HCT116 (cell line): ENCODE results near the gene PPP3R1. TPM values are rescaled to one million over a fixed set of nuclear protein-coding genes. Genes with fewer than 3 reads are reported as not detected.
A peak's percentile ranks its signal among the peaks of the same experiment; 100 is the strongest.

Source experiments
- ATAC-seq: fragments of 200-7000 bp; cut with Tn5 transposase; 2 replicates; pipeline ENCODE4 v1.9.1; 2020; ENCODE audit warnings: mild to moderate bottlenecking, moderate library complexity
- BruUV-seq: library from RNA; stranded (reverse); fragments of 400-500 nt; replicated peaks from 2 replicates; lab custom pipeline; 2021; lab: Mats Ljungman, UMichigan
- CTCF ChIA-PET: fragments of 300-600 bp; sonication (Branson Sonifier 250); formaldehyde crosslinking; loops from one replicate; lab custom pipeline; 2021; ENCODE audit warnings: antibody characterized with exemption; lab: Charles Lee
- POLR2A ChIA-PET: fragments of 300-600, 350-600 bp; sonication (Branson Sonifier 250); formaldehyde crosslinking; loops from one replicate; lab custom pipeline; 2021; ENCODE audit warnings: antibody characterized with exemption; lab: Charles Lee
- RAD21 ChIA-PET, 2 experiments: fragments of 300-600 bp; sonication (Branson Sonifier 250); formaldehyde crosslinking; loops; one replicate each; lab custom pipeline; 2023; ENCODE audit warnings: low total read pairs in 2 of 2; ENCODE audit not compliant: uncharacterized antibody in 2 of 2, unreplicated experiment in 2 of 2, low non-redundant PET in 1 of 2; lab: Charles Lee
- DNase-seq: peaks from one replicate; pipeline ENCODE4 v3.0.0-alpha.2; 2010; ENCODE audit warnings: low read depth, low spot score
- H2AFZ ChIP-seq: fragments of 200-600 bp; shearing (Covaris generic), sonication (generic); 2 replicates; pipeline ENCODE4 v1.6.1; 2017; ENCODE audit warnings: low read depth, mixed run types, mixed read lengths, antibody characterized with exemption, low read length; ENCODE audit not compliant: poor library complexity, severe bottlenecking
- H3K27ac ChIP-seq: 2 replicates; pipeline ENCODE4 v1.5.1; 2012; ENCODE audit warnings: low read depth, low read length
- H3K27me3 ChIP-seq: fragments of 200-600 bp; sonication (generic); 2 replicates; pipeline ENCODE4 v1.6.1; 2016; ENCODE audit warnings: mixed run types, low read length, mixed read lengths; ENCODE audit not compliant: insufficient read depth
- H3K36me3 ChIP-seq, 2 experiments: fragments of 200-500 bp in 1 of 2; fragments of 200-600 bp in 1 of 2; sonication (Bioruptor generic) in 1 of 2; sonication (generic) in 1 of 2; 2 replicates each; pipeline versions ENCODE4 v1.5.1 to v1.6.1; 2014 to 2016; ENCODE audit warnings: low read length in 2 of 2, inconsistent platforms in 1 of 2, mixed read lengths in 1 of 2, mixed run types in 1 of 2; ENCODE audit not compliant: insufficient read depth in 2 of 2, control insufficient read depth in 1 of 2
- H3K4me1 ChIP-seq, 2 experiments: fragments of 200-600 bp in 1 of 2; sonication (generic) in 1 of 2; 2 replicates each; pipeline versions ENCODE4 v1.5.1 to v1.6.1; 2012 to 2017; ENCODE audit warnings: low read length in 2 of 2, inconsistent platforms in 1 of 2, mild to moderate bottlenecking in 1 of 2, mixed read lengths in 1 of 2, mixed run types in 1 of 2, moderate library complexity in 1 of 2; ENCODE audit not compliant: insufficient read depth in 2 of 2, control insufficient read depth in 1 of 2
- H3K4me2 ChIP-seq: fragments of 200-600 bp; sonication (generic); 2 replicates; pipeline ENCODE4 v1.6.1; 2017; ENCODE audit warnings: mixed run types, low read length, mixed read lengths
- H3K4me3 ChIP-seq, 2 experiments: fragments of 200-600 bp in 1 of 2; sonication (generic) in 1 of 2; replicated peaks in 1 of 2; 2 replicates each; pipeline ENCODE4 v1.5.1; 2011 to 2016; ENCODE audit warnings: low read length in 2 of 2, control low read depth in 1 of 2, low read depth in 1 of 2, mild to moderate bottlenecking in 1 of 2, mixed read lengths in 1 of 2, mixed run types in 1 of 2
- H3K79me2 ChIP-seq: fragments of 200-600 bp; sonication (generic); 2 replicates; pipeline ENCODE4 v1.6.1; 2017; ENCODE audit warnings: mild to moderate bottlenecking, mixed run types, low read length, moderate library complexity, mixed read lengths; ENCODE audit not compliant: insufficient read depth
- H3K9ac ChIP-seq: fragments of 200-600 bp; sonication (generic); 2 replicates; pipeline ENCODE4 v1.6.1; 2016; ENCODE audit warnings: low read length, mixed read lengths
- H3K9me2 ChIP-seq: fragments of 200-600 bp; sonication (generic), shearing (Covaris generic); 2 replicates; pipeline ENCODE4 v1.6.1; 2017; ENCODE audit warnings: mixed run types, mild to moderate bottlenecking, moderate library complexity; ENCODE audit not compliant: insufficient read depth
- H3K9me3 ChIP-seq, 2 experiments: fragments of 200-500 bp in 1 of 2; fragments of 200-600 bp in 1 of 2; sonication (Bioruptor generic) in 1 of 2; sonication (generic) in 1 of 2; 2 replicates each; pipeline ENCODE4 v1.6.1; 2014 to 2017; ENCODE audit warnings: low read length in 2 of 2, mixed read lengths in 2 of 2, inconsistent platforms in 1 of 2, low read depth in 1 of 2, mild to moderate bottlenecking in 1 of 2, mixed run types in 1 of 2, moderate library complexity in 1 of 2; ENCODE audit not compliant: control insufficient read depth in 1 of 2, insufficient read depth in 1 of 2
- H4K20me1 ChIP-seq: fragments of 200-600 bp; sonication (generic), shearing (Covaris generic); 2 replicates; pipeline ENCODE4 v1.6.1; 2017; ENCODE audit warnings: mixed run types, mild to moderate bottlenecking, moderate library complexity; ENCODE audit not compliant: insufficient read depth
- CEBPB ChIP-seq: IDR thresholded peaks from 2 replicates; pipeline ENCODE4 v1.6.1; 2012; ENCODE audit warnings: low read depth
- CTCF ChIP-seq, 3 experiments: fragments of 200-600 bp in 1 of 3; sonication (generic) in 1 of 3; IDR thresholded peaks in 2 of 3; conservative IDR thresholded peaks in 1 of 3; 2 replicates each; pipeline ENCODE4 v1.5.1; 2012 to 2017; ENCODE audit warnings: low read depth in 2 of 3, low read length in 2 of 3, antibody characterized with exemption in 1 of 3, borderline replicate concordance in 1 of 3, control low read depth in 1 of 3, mild to moderate bottlenecking in 1 of 3, mixed read lengths in 1 of 3, mixed run types in 1 of 3, moderate library complexity in 1 of 3; ENCODE audit not compliant: insufficient read depth in 1 of 3
- ELF1 ChIP-seq: IDR thresholded peaks from 2 replicates; pipeline ENCODE4 v1.6.1; 2012; ENCODE audit warnings: low read depth, borderline replicate concordance
- MAX ChIP-seq: IDR thresholded peaks from 2 replicates; pipeline ENCODE4 v1.6.1; 2012
- RAD21 ChIP-seq: IDR thresholded peaks from 2 replicates; pipeline ENCODE4 v1.6.1; 2012; ENCODE audit warnings: low read depth, mild to moderate bottlenecking
- REST ChIP-seq: IDR thresholded peaks from 2 replicates; pipeline ENCODE4 v1.6.1; 2012; ENCODE audit warnings: low read depth
- SIN3A ChIP-seq: IDR thresholded peaks from 2 replicates; pipeline ENCODE4 v1.6.1; 2012; ENCODE audit warnings: low read depth
- intact Hi-C: fragments of 100-400 bp; cut with micrococcal nuclease; formaldehyde crosslinking; loops from 2 replicates; pipeline ENCODE4 v1.10.0; 2022
- total RNA-seq: library from RNA; stranded (reverse); gene quantifications from one replicate; pipeline ENCODE4 v1.2.1, GENCODE V29; 2021; ENCODE audit not compliant: unreplicated experiment

Gene PPP3R1
- total RNA-seq, 1 experiment from 2014 or later, result 69.9 TPM

- POLR2A ChIA-PET, result no interaction called here
- peak; percentile 90 for ATAC-seq
- peak in 1 of 3 experiments; percentile 27; a peak in 1 of 6 replicates for TF ChIP-seq CTCF (IDR thresholded peaks at IDR 0.05 in 2 of 3, conservative IDR thresholded peaks at IDR 0.05 in 1 of 3; ENCODE audit: borderline replicate concordance in 1 of 3, insufficient read depth in 1 of 3, low read depth in 2 of 3, low read length in 2 of 3)
- TF ChIP-seq RAD21, result peak; percentile 30; the same call in 1 of the 2 replicates
- no peak for TF ChIP-seq ELF1
- no peak for TF ChIP-seq REST
- peak; percentile 55 for TF ChIP-seq MAX
- TF ChIP-seq CEBPB, result no peak
- no peak for TF ChIP-seq SIN3A
- TF ChIP-seq, all 23 proteins: peak for 3
- ChIA-PET RAD21 (no interaction called here), CTCF (interaction anchor here (1.0 kb wide), 1 partner anchor 18 kb away, joined by 3 read pairs; no protein-coding TSS in a partner anchor)
- no peaks in the 10 kb centered on the region for H3K9me2 ChIP-seq
- peaks cover 100% of the 10 kb centered on the region for H3K79me2 ChIP-seq
- no peak overlapping the region for H3K4me3 ChIP-seq
- peak overlapping the region; percentile 5; the same call in 1 of the 2 replicates for H3K4me2 ChIP-seq
- BruUV-seq, result no TSS peak
- H3K9me3 ChIP-seq, result no peaks in the 10 kb centered on the region
- intact Hi-C loops, result no loop called here
- H3K9ac ChIP-seq, result no peak overlapping the region
- H4K20me1 ChIP-seq, result peaks cover 45% of the 10 kb centered on the region; the same call in 1 of the 2 replicates
- DNase-seq, result peak; percentile 19
- H3K27me3 ChIP-seq, result no peaks in the 10 kb centered on the region
- H2AFZ ChIP-seq, result no peak overlapping the region
- no peak overlapping the region for H3K27ac ChIP-seq
- no peaks in the 10 kb centered on the region for H3K36me3 ChIP-seq
- H3K4me1 ChIP-seq, result peaks cover 0 to 11% of the 10 kb centered on the region in 2 experiments; a peak in 1 of 4 replicates
These were observed 27.2 kb downstream of the PPP3R1 start for GRCh38 chr2:68225119-68225632.
